HepG2 (cell line): ENCODE results near the gene WDR31. TPM values are rescaled to one million over a fixed set of nuclear protein-coding genes. Genes with fewer than 3 reads are reported as not detected.

ENCODE experiments used
- ATF4 ChIP-seq, 2 experiments: fragments of 450-650 bp in 1 of 2; sonication (generic) in 1 of 2; formaldehyde crosslinking; IDR thresholded peaks; 2 replicates each; pipeline versions ENCODE4 v1.5.0 to v1.8.0; 2020 to 2022; ENCODE audit warnings: mild to moderate bottlenecking in 1 of 2, missing genetic modification reagents in 1 of 2
- ATF5 ChIP-seq: sonication (generic); formaldehyde crosslinking; IDR thresholded peaks from 2 replicates; pipeline ENCODE4 v1.4.0; 2020; ENCODE audit warnings: mild to moderate bottlenecking, low read depth, missing genetic modification reagents
- CCAR2 ChIP-seq: fragments of 200-400 bp; formaldehyde crosslinking; optimal IDR thresholded peaks from 2 replicates; pipeline ENCODE3; 2018; ENCODE audit warnings: low read depth, mild to moderate bottlenecking, low read length, moderate library complexity
- CENPX ChIP-seq: sonication (generic); formaldehyde crosslinking; IDR thresholded peaks from 2 replicates; pipeline ENCODE4 v1.9.0; 2021; ENCODE audit warnings: mild to moderate bottlenecking, missing genetic modification reagents, moderate library complexity
- EED ChIP-seq: sonication (generic); formaldehyde crosslinking; IDR thresholded peaks from 2 replicates; pipeline ENCODE4 v1.5.0; 2020; ENCODE audit warnings: mild to moderate bottlenecking, missing genetic modification reagents
- HNF1B ChIP-seq: sonication (generic); formaldehyde crosslinking; IDR thresholded peaks from 2 replicates; pipeline ENCODE4 v1.5.1; 2020; ENCODE audit warnings: mild to moderate bottlenecking, moderate library complexity, missing genetic modification reagents
- HNRNPL ChIP-seq: fragments of 200-400 bp; formaldehyde crosslinking; IDR thresholded peaks from 2 replicates; pipeline ENCODE4 v1.6.1; 2017; ENCODE audit warnings: mild to moderate bottlenecking, low read depth, low read length
- HNRNPLL ChIP-seq: fragments of 200-400 bp; formaldehyde crosslinking; IDR thresholded peaks from 2 replicates; pipeline ENCODE4 v1.6.1; 2017; ENCODE audit warnings: mild to moderate bottlenecking, low read depth, low read length; ENCODE audit not compliant: poor library complexity, severe bottlenecking
- IRF2 ChIP-seq: IDR thresholded peaks from 2 replicates; pipeline ENCODE4 v1.6.1; 2018; ENCODE audit warnings: missing genetic modification reagents, missing compliant biosample characterization
- KAT8 ChIP-seq: IDR thresholded peaks from 2 replicates; pipeline ENCODE4 v1.6.1; 2016; ENCODE audit warnings: missing genetic modification reagents, missing compliant biosample characterization
- KDM3A ChIP-seq: IDR thresholded peaks from 2 replicates; pipeline ENCODE4 v1.6.1; 2018; ENCODE audit warnings: low read depth, missing compliant biosample characterization
- PLRG1 ChIP-seq: fragments of 450-650 bp; conservative IDR thresholded peaks from 2 replicates; pipeline ENCODE4 v1.6.1; 2016
- RXRB ChIP-seq: IDR thresholded peaks from 2 replicates; pipeline ENCODE4 v1.6.1; 2016; ENCODE audit warnings: borderline replicate concordance, missing genetic modification reagents, missing compliant biosample characterization
- SRSF9 ChIP-seq: fragments of 200-400 bp; formaldehyde crosslinking; IDR thresholded peaks from 2 replicates; pipeline ENCODE4 v1.6.1; 2018; ENCODE audit warnings: borderline replicate concordance, mild to moderate bottlenecking, low read depth, low read length; ENCODE audit not compliant: insufficient read depth, poor library complexity, severe bottlenecking
- TARDBP ChIP-seq: sonication (generic); formaldehyde crosslinking; IDR thresholded peaks from 2 replicates; pipeline ENCODE4 v1.8.0; 2022; ENCODE audit warnings: mild to moderate bottlenecking, missing genetic modification reagents
- ZBTB2 ChIP-seq: sonication (generic); formaldehyde crosslinking; IDR thresholded peaks from 2 replicates; pipeline ENCODE4 v1.8.0; 2022; ENCODE audit warnings: low read depth, missing genetic modification reagents
- ZFP37 ChIP-seq: sonication (generic); formaldehyde crosslinking; IDR thresholded peaks from 2 replicates; pipeline ENCODE4 v1.4.0; 2020; ENCODE audit warnings: missing genetic modification reagents, borderline replicate concordance
- ZNF451 ChIP-seq: sonication (generic); formaldehyde crosslinking; IDR thresholded peaks from 2 replicates; pipeline ENCODE4 v1.5.0; 2020; ENCODE audit warnings: mild to moderate bottlenecking, missing genetic modification reagents
- ZNF563 ChIP-seq: sonication (generic); formaldehyde crosslinking; IDR thresholded peaks from 2 replicates; pipeline ENCODE4 v1.8.0; 2022; ENCODE audit warnings: mild to moderate bottlenecking, moderate library complexity, missing genetic modification reagents
- ZSCAN9 ChIP-seq: IDR thresholded peaks from 2 replicates; pipeline ENCODE4 v1.6.1; 2016; ENCODE audit warnings: borderline replicate concordance
- polyA plus RNA-seq, 8 experiments: library from polyadenylated mRNA; depleted of rRNA in 3 of 8; stranded (reverse) in 7 of 8; unstranded in 1 of 8; fragments of >200 nt; fragmentation: Illumina TruSeq in 4 of 8; extraction: Trizol in 4 of 8; gene quantifications; 2 replicates each; pipeline versions ENCODE4 v1.2.1 to v1.2.3, GENCODE V29; 2011 to 2016; ENCODE audit warnings: low read depth in 4 of 8, missing spikeins in 1 of 8, mixed read lengths in 1 of 8; ENCODE audit not compliant: insufficient read depth in 1 of 8
- total RNA-seq, 5 experiments: library from RNA; depleted of rRNA; stranded (reverse); fragments of >200 nt; fragmentation: Illumina TruSeq; extraction: Trizol; gene quantifications; 2 replicates each; pipeline ENCODE4 v1.2.3, GENCODE V29; 2016; ENCODE audit warnings: low read depth in 1 of 5
- TF ChIP-seq, protein P1 (sequence below): sonication (generic); formaldehyde crosslinking; IDR thresholded peaks from 2 replicates; pipeline ENCODE4 v1.5.0; 2020; ENCODE audit warnings: mild to moderate bottlenecking, missing genetic modification reagents
- TF ChIP-seq, protein P2 (sequence below): sonication (generic); formaldehyde crosslinking; IDR thresholded peaks from 2 replicates; pipeline ENCODE4 v1.5.1; 2020; ENCODE audit warnings: mild to moderate bottlenecking, missing genetic modification reagents, moderate library complexity

The WDR31 gene
- total and polyA plus RNA-seq, 2 of the 13 experiments (the other 11 are each of a cell fraction or from before 2014, with no cell fraction given) = 0.33 to 1.7 TPM

DNA sequence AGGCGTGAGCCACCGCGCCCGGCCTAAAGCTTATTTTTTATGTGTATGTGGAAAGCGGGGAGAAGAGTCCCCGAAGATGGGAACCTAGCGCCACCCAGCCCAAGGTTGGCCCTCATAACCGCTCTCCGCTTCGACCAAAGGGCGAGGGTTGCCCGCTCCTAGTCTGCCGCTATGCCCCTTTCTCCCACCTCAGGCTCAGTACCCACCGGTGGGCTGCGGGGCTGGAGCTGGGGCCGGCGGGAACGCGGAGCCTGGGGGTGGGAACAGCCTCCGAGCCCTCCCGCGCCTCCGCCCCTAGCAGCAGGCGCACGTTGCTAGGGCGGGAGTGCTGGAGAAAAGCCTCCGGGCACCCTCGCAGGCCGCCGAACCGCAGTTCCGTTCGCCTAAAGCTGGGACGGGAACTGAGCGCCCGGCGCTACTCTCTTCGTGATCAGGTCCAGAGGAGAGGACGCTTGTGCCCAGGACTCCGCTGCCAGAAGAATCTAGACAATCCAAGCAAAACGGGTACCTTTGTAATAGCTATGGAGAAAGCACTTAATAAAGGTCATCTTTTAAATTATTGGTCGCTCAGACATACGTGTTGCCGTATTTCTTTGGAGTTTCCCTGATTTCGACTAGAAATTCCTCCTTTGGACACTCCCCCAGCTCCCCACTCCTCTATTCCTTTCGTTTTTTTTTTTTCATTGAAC is at the start of gene WDR31 (continued):
- TF ChIP-seq SRSF9 (no peak), HNRNPLL (peak; percentile 84), HNF1B (CRISPR knock-in tag) (peak; percentile 78), ZNF451 (CRISPR knock-in tag) (peak; percentile 87; the same call in 1 of the 2 replicates), HNRNPL (peak; percentile 68; the same call in 1 of the 2 replicates), ZNF563 (CRISPR knock-in tag) (peak; percentile 70), KDM3A (peak; percentile 94), RXRB (peak; percentile 79), CENPX (no peak), ZSCAN9 (CRISPR knock-in tag) (no peak), ATF5 (CRISPR knock-in tag) (0 out of 2 replicates have a peak, but pooled peaks have one; percentile 42), IRF2 (CRISPR knock-in tag) (peak; percentile 97), TARDBP (CRISPR knock-in tag) (peak; percentile 81; the same call in 1 of the 2 replicates), ZFP37 (CRISPR knock-in tag) (0 out of 2 replicates have a peak, but pooled peaks have one; percentile 52), ZBTB2 (CRISPR knock-in tag) (peak; percentile 52; the same call in 1 of the 2 replicates), EED (CRISPR knock-in tag) (peak; percentile 79), ATF4 (CRISPR knock-in tag; IDR thresholded peaks at IDR 0.05) (peak in 1 of 2 experiments; percentile 54; a peak in 1 of 4 replicates), CCAR2 (peak; percentile 91), KAT8 (peak; percentile 95), PLRG1 (no peak)
- TF ChIP-seq, protein P1, sequence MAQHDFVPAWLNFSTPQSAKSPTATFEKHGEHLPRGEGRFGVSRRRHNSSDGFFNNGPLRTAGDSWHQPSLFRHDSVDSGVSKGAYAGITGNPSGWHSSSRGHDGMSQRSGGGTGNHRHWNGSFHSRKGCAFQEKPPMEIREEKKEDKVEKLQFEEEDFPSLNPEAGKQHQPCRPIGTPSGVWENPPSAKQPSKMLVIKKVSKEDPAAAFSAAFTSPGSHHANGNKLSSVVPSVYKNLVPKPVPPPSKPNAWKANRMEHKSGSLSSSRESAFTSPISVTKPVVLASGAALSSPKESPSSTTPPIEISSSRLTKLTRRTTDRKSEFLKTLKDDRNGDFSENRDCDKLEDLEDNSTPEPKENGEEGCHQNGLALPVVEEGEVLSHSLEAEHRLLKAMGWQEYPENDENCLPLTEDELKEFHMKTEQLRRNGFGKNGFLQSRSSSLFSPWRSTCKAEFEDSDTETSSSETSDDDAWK = no peak
- TF ChIP-seq, protein P2, sequence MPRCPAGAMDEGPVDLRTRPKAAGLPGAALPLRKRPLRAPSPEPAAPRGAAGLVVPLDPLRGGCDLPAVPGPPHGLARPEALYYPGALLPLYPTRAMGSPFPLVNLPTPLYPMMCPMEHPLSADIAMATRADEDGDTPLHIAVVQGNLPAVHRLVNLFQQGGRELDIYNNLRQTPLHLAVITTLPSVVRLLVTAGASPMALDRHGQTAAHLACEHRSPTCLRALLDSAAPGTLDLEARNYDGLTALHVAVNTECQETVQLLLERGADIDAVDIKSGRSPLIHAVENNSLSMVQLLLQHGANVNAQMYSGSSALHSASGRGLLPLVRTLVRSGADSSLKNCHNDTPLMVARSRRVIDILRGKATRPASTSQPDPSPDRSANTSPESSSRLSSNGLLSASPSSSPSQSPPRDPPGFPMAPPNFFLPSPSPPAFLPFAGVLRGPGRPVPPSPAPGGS (CRISPR knock-in tag) = no peak
